ENCODE results near the gene PLA2G6.

DNA sequence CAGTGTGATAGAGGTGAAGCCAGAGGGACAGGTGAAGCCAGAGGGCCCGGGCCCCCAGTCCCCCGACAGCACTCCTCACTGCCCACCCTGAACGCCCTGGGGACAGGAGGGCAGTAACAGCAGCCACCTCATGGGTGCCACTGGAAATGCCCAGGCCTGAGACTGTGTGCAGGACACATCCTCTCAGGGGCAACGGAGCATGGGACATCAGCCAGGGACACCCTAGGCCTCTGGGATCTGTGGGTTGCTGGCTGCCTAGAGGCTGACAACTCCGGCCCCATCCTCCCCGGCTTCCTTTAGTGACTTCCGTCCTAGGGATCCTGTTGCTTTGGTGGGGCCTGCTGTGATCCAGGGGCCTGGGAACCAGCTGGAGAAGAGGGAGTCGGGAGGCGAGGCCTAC is 53.8 kb downstream of the PLA2G6 start:
- TF ChIP-seq, protein P1, sequence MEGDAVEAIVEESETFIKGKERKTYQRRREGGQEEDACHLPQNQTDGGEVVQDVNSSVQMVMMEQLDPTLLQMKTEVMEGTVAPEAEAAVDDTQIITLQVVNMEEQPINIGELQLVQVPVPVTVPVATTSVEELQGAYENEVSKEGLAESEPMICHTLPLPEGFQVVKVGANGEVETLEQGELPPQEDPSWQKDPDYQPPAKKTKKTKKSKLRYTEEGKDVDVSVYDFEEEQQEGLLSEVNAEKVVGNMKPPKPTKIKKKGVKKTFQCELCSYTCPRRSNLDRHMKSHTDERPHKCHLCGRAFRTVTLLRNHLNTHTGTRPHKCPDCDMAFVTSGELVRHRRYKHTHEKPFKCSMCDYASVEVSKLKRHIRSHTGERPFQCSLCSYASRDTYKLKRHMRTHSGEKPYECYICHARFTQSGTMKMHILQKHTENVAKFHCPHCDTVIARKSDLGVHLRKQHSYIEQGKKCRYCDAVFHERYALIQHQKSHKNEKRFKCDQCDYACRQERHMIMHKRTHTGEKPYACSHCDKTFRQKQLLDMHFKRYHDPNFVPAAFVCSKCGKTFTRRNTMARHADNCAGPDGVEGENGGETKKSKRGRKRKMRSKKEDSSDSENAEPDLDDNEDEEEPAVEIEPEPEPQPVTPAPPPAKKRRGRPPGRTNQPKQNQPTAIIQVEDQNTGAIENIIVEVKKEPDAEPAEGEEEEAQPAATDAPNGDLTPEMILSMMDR (IDR thresholded peaks at IDR 0.05): no peak
- TF ChIP-seq POLR2A (IDR thresholded peaks at IDR 0.05): no peak
- TF ChIP-seq POLR2AphosphoS5 (IDR thresholded peaks at IDR 0.05): no peak

Measured in upper lobe of left lung (tissue), 4 donors.